Left lung (tissue), 10 donors: ENCODE data around the gene TRIM14. TPM values are rescaled to one million over a fixed set of nuclear protein-coding genes. Genes with fewer than 3 reads are reported as not detected.
A peak's percentile ranks its signal among the peaks of the same experiment; 100 is the strongest.

ENCODE experiments used
- ATAC-seq: fragments of 200-7000 bp; cut with Tn5 transposase; one replicate; pipeline ENCODE4 v1.9.1; 2020; ENCODE audit warnings: moderate library complexity
- DNase-seq, 4 donors: peaks; one replicate each; pipeline ENCODE4 v3.0.0-alpha.2; 2013 to 2020
- H3K27ac ChIP-seq, 2 donors: fragments of 200-600 bp; sonication (generic) in 1 of 2; one replicate each; pipeline versions ENCODE4 v1.5.0 to v1.8.0; 2020 to 2021
- H3K27me3 ChIP-seq, 2 donors: fragments of 200-600 bp; sonication (generic) in 1 of 2; one replicate each; pipeline versions ENCODE4 v1.5.0 to v1.8.0; 2020 to 2021
- H3K36me3 ChIP-seq, 2 donors: fragments of 200-600 bp; sonication (generic) in 1 of 2; one replicate each; pipeline versions ENCODE4 v1.5.0 to v1.8.0; 2020 to 2021
- H3K4me1 ChIP-seq, 2 donors: fragments of 200-600 bp; one replicate each; pipeline ENCODE4 v1.8.0; 2021
- H3K4me3 ChIP-seq, 2 donors: fragments of 200-600 bp; sonication (generic) in 1 of 2; one replicate each; pipeline versions ENCODE4 v1.5.0 to v1.8.0; 2020 to 2021; ENCODE audit warnings: mild to moderate bottlenecking in 1 of 2
- H3K9me3 ChIP-seq, 2 donors: fragments of 200-600 bp; sonication (generic) in 1 of 2; one replicate each; pipeline versions ENCODE4 v1.5.0 to v1.8.0; 2020 to 2021
- intact Hi-C, 2 donors: fragments of 100-400 bp; cut with DNase I; formaldehyde crosslinking; loops; one replicate each; pipeline versions ENCODE4 v1.11.2 to v1.14.2; 2022
- polyA plus RNA-seq, 6 donors: library from polyadenylated mRNA; unstranded; fragments of 120-200 nt; gene quantifications; one replicate each; pipeline ENCODE4 v1.2.1, GENCODE V29; 2013; ENCODE audit not compliant: insufficient read length in 6 of 6
- total RNA-seq, 2 donors: library from RNA; stranded (reverse); fragmentation: NEBNext Ultra II Directional; extraction: Animal tissue kit (Norgen Biotek cat#: 25700); gene quantifications; one replicate each; pipeline ENCODE4 v1.2.1, GENCODE V29; 2021
- TF ChIP-seq, protein P1 (sequence below), 2 donors: fragments of 200-600 bp; sonication (generic) in 1 of 2; IDR thresholded peaks; one replicate each; pipeline versions ENCODE4 v1.5.0 to v1.8.0; 2021; ENCODE audit warnings: antibody characterized with exemption in 2 of 2
- donor health status: DM: no; HTN: yes; CAD: no.
- donor health status: DM: no; HTN: no; CAD: no.

TRIM14 gene
- total and polyA plus RNA-seq, 8 donors: 9.0 to 37.2 (median 10.4) TPM

DNA sequence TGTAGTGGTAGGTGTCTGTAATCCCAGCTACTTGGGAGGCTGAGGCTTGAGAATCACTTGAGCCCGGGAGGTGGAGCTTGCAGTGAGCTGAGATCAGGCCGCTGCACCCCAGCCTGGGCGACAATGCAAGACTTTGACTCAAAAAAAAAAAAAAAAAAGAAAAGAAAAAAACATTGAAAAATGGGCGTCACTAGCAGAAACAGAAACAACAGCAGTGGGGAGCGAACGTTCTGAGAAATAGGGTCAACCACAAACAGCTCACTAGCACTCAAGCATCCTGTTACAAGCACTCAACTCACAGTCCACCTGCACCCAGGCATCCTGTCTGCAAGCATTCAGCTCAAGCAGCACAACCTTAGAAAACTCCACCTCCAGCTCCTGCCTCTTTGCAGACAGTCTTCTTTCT lies 17.2 kb downstream of the TRIM14 start:
- H3K27me3 ChIP-seq: no peaks in the 10 kb centered on the region
- H3K27ac ChIP-seq: peak overlapping the region in 1 of 2 donors; percentile 45
- H3K4me3 ChIP-seq: no peak overlapping the region
- H3K36me3 ChIP-seq: peaks cover 0 to 51% of the 10 kb centered on the region in 2 donors
- peak in 2 of 4 donors; percentile 35 to 68 for DNase-seq
- TF ChIP-seq, protein P1, sequence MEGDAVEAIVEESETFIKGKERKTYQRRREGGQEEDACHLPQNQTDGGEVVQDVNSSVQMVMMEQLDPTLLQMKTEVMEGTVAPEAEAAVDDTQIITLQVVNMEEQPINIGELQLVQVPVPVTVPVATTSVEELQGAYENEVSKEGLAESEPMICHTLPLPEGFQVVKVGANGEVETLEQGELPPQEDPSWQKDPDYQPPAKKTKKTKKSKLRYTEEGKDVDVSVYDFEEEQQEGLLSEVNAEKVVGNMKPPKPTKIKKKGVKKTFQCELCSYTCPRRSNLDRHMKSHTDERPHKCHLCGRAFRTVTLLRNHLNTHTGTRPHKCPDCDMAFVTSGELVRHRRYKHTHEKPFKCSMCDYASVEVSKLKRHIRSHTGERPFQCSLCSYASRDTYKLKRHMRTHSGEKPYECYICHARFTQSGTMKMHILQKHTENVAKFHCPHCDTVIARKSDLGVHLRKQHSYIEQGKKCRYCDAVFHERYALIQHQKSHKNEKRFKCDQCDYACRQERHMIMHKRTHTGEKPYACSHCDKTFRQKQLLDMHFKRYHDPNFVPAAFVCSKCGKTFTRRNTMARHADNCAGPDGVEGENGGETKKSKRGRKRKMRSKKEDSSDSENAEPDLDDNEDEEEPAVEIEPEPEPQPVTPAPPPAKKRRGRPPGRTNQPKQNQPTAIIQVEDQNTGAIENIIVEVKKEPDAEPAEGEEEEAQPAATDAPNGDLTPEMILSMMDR (IDR thresholded peaks at IDR 0.05): no peak
- peaks cover 0 to 47% of the 10 kb centered on the region in 2 donors for H3K4me1 ChIP-seq
- no peaks in the 10 kb centered on the region for H3K9me3 ChIP-seq
- intact Hi-C loops: no loop called here
- ATAC-seq: peak; percentile 81

DNA sequence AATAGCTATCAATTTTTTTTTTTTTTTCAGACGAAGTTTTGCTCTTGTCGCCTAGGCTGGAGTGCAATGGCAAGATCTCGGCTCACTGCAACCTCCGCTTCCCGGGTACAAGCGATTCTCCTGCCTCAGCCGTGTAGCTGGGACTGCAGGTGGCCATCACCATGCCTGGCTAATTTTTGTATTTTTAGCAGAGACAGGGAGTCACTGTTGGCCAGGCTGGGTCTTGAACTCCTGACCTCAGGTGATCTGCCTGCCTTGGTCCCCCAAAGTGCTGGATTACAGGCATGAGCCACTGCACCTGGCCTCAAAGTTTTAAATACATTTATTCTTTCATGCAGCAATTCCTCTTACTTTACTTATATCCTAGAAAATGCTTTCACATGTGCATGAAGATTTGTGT lies 17.6 kb downstream of the TRIM14 start:
- no peak for ATAC-seq

DNA sequence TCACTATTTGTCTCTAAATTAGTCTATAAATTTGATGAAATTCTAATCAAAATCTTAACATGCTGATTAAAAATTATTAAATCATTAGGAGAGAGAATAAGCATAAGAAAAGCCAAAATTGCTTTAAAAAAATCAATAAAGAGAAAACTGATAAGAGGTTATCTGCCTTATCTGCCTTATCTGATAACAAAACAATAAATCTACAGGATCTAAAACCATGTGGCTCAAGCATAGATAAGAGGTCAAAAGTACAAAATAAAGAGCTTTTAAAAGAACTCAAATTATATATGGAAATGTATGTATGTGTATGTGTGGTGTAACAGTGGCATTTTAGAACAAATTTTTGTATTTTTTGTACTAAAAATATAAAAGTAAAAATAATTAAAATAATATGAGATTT lies 18.6 kb downstream of the TRIM14 start:
- Histone ChIP-seq H3K36me3 (peaks cover 0 to 53% of the 10 kb centered on the region in 2 donors), H3K4me3 (no peak overlapping the region), H3K9me3 (no peaks in the 10 kb centered on the region), H3K27me3 (no peaks in the 10 kb centered on the region), H3K4me1 (peaks cover 0 to 45% of the 10 kb centered on the region in 2 donors), H3K27ac (peak overlapping the region in 1 of 2 donors; percentile 21)
- intact Hi-C loops: no loop called here
- ATAC-seq (no peak), DNase-seq (no peak)
- TF ChIP-seq, protein P1 (IDR thresholded peaks at IDR 0.05): no peak

More for the DNA sequence above, 17.6 kb downstream of the TRIM14 start:
- intact Hi-C loops: no loop called here
- DNase-seq: no peak
- Histone ChIP-seq H3K4me3 (no peak overlapping the region), H3K4me1 (peaks cover 0 to 45% of the 10 kb centered on the region in 2 donors), H3K36me3 (peaks cover 0 to 50% of the 10 kb centered on the region in 2 donors), H3K9me3 (no peaks in the 10 kb centered on the region), H3K27ac (peak overlapping the region in 1 of 2 donors; percentile 45), H3K27me3 (no peaks in the 10 kb centered on the region)
- TF ChIP-seq, protein P1 (IDR thresholded peaks at IDR 0.05): no peak

DNA sequence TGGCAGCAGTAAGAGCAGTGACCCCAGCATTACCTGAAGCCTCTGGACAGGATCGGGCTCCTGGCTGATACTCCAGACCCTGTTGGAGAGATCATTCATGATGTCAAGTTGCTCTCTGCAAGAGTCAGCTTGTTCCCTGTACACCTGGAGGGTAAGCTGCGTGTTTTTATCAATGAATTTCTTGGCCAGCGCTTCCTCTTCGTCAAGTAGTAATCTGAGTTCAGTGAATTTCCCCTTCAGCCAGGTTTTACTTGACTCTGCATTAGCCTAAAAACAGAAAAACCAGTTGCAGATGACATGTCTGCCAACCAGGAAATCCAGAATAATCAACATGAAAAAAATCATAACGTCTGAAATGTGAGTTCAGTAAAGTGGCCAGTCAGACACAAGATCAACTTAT lies 19.1 kb downstream of the TRIM14 start:
- peak; percentile 31 for ATAC-seq
- no peaks in the 10 kb centered on the region for H3K27me3 ChIP-seq
- peaks cover 0 to 53% of the 10 kb centered on the region in 2 donors for H3K36me3 ChIP-seq
- H3K4me3 ChIP-seq: no peak overlapping the region
- DNase-seq: peak in 1 of 4 donors; percentile 31
- no peaks in the 10 kb centered on the region for H3K9me3 ChIP-seq
- TF ChIP-seq, protein P1 (IDR thresholded peaks at IDR 0.05): no peak
- peak overlapping the region in 1 of 2 donors; percentile 21 for H3K27ac ChIP-seq
- intact Hi-C loops: no loop called here
- H3K4me1 ChIP-seq: peaks cover 0 to 41% of the 10 kb centered on the region in 2 donors

DNA sequence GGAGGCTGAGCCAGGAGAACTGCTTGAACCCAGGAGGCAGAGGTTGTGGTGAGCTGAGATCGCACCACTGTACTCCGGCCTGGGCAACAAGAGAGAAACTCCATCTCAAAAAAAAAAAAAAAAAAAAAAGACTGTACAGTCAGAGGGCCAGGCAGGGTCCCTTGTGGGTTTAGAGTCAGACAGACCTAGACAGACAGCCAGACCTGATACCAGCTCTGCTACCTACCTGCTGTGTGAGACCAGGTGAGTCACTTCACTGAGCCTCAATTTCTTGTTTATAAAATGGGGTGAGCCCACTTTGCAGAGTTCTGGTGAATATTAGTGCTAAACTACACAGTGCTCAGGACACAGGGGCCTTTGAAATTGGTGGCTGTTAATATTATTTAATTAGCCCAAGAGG lies 19.7 kb downstream of the TRIM14 start:
- peaks cover 0 to 55% of the 10 kb centered on the region in 2 donors for H3K36me3 ChIP-seq
- no peaks in the 10 kb centered on the region for H3K27me3 ChIP-seq
- TF ChIP-seq, protein P1 (IDR thresholded peaks at IDR 0.05): no peak
- no peak for DNase-seq
- H3K4me3 ChIP-seq: no peak overlapping the region
- H3K9me3 ChIP-seq: no peaks in the 10 kb centered on the region
- intact Hi-C loops: no loop called here
- ATAC-seq: no peak
- no peak overlapping the region for H3K27ac ChIP-seq
- H3K4me1 ChIP-seq: peaks cover 0 to 36% of the 10 kb centered on the region in 2 donors
